HG03139 (cell line): ENCODE measurements around the gene TMEM132D.
"Not testable (repeated sequence)": the region's sequence is repeated elsewhere in the genome, so short reads cannot be mapped to it uniquely, and the experiment has no call there.

Source experiments
- ATAC-seq: cut with Tn5 transposase; IDR thresholded peaks from one replicate; pipeline ENCODE4 v1.9.1; 2021; ENCODE audit not compliant: unreplicated experiment

Gene TMEM132D

DNA sequence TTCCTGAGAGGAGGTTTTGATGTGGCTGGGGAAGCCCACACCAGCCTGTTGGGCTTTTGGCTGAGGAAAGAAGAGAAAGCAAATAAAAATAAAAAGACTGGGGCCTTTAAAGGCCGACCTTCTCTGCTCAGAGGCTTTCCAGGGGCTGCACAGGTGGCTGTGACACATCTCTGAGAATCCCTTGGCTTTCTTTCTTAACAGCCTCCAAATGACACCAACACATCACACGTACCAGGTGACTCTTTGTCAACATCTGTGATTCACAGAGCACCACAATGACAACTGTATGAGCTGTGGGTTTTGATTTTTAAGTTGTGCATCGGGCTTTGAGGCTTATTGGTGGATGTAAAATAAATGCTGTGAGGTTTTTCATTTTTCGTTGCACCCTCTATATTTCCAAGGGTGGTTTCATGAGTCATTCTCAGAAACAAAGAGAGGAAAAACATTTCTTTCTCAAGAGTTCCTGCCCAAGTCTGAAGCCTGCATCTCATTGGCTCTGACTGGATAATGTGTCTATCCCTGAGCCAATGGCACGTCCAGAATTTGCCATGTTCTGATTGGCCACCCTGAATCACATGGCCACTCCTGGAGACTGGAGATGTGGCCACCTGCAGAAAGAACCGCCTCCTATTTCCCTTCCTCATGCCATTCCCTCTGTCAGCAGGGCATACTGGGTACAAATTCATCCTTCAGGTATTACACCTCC, 701.6 kb downstream of the TMEM132D start:
- ATAC-seq = no peak

DNA sequence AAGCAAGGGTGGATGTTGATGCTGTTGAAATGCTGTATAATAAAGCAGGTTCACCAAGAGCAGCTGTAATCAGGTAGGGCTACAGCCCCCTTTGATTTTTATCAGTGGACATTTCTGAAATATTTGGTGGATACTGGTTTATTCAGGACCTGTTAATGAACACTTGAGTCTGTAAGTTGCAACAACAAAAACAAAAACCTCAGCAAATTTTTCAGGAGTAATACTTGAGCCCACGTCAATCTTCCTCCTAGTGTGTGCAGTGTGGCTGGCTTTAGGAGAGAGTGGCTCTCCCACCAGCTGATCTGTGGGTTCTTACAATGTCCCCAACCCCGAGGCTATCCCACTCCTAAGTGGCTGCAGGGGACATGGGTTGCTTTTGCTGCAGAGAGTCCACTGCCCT, 702.8 kb downstream of the TMEM132D start:
- ATAC-seq = no peak

DNA sequence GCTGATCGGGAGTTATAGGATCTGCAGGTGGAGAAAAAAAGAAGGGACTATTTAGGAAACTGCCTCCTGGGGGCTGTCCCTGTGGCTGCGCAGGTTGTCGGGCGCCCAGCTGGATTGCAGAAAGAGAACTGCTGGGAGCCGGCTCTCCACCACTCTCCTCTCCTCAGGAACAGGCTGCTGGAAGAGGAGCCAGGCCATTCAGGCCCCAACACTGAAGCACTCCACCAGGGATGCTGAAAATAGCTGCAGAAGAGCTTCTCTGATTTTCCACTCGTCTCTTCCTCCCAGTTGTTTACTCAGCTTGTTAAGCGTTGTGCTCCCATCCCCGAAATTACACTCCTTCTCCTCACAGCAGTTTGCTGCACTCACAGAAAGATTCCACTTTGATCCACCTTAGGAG, 703.2 kb downstream of the TMEM132D start:
- no peak for ATAC-seq

DNA sequence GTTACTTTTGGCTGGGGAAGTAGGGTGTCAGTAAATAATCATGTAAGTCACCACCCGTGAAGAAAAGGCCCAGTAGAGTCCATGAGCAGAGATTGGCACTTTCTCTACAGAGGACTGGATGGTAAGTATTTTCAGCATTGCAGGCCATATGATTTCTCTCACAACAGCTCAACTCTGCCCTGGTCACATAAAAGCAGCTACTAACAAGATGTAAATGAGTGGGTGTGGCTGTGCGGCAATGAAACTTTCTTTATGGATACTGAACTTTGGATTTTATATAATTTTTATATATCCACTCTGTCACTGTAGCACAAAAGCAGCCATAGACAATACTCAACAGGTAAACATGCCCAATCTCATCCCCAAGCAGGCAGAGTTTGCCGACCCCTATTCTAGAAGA, 706.9 kb downstream of the TMEM132D start:
- ATAC-seq = no peak

DNA sequence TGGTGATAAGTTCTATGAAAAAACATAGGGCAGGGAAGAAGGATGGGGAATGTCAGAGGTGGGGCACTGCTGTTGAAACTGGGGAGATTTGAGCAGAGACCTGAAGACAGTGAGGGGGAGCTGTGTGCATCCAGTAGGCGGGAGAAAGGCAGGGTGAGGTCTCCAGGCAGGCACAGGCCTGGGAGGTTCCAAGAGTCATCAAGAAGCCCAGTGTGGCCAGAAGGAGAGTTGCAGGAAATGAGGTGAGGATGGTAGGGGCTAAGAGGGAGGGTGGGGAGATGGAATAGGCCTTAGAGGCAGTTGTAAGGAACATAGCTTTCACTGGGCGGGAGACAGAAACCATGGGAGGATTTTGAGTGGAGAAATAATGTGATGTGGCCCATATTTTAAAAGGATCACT, 708.7 kb downstream of the TMEM132D start:
- no peak for ATAC-seq

DNA sequence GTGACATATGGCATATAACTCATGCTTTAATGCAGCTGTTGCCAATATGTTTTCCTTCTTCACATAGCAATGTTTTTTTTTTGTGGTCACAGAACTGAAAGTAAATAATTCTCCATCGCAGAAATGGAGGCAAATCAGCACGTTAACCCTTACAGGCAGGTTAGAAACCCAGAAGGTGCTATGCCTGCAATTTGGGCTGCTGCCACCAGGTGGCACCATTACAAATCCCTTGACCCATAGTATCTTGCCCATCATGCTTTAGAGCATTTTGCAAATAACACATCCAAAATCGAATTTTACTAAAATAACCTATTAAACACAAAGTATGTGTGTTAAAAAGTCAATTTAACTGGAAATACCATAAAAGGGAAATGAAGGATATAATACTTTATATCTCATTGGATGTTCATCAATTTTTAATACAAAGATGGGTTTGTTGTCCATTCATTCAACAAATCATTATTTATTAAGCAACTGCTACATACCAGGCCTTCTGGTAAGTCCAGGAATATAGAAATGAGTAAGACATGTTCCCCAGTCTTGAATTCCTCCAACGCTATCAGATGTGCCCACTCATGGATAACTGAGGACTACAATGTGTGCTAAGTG, 710.5 kb downstream of the TMEM132D start:
- ATAC-seq = no peak

DNA sequence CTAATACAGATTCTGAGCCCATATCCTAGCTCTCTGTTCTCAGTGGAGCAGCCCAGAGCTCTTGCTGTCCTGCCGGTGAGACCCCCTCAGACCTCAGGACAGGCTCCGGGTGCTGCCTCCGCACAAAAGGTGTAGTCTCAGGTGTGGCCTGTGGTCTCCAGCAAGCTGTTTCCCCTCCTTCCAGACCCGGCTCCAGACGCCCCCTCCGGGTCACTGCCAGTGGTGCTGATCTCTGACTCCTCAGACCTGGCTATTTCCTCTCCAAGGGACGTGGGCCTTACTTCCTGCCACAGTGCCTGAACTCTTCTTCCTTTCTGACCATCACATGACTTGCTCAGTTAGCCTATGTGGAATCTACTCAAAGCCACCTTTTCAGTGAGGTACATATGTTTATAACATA, 713.0 kb downstream of the TMEM132D start:
- ATAC-seq = no peak

DNA sequence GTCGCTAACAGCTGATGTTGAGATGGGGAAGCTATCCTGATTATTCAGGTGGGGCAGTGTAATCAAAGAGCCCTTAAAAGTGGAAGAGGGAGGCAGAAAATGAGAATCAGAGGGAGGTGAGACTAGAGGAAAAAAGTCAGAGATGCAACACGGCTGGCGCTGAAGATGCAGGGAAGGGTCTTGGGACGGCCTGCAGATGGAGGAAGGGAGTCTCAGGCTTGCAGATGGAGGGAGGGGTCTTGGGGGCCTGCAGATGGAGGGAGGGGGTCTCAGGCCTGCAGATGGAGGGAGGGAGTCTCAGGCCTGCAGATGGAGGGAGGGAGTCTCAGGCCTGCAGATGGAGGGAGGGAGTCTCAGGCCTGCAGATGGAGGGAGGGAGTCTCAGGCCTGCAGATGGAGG, 713.9 kb downstream of the TMEM132D start:
- not testable (repeated sequence) for ATAC-seq

DNA sequence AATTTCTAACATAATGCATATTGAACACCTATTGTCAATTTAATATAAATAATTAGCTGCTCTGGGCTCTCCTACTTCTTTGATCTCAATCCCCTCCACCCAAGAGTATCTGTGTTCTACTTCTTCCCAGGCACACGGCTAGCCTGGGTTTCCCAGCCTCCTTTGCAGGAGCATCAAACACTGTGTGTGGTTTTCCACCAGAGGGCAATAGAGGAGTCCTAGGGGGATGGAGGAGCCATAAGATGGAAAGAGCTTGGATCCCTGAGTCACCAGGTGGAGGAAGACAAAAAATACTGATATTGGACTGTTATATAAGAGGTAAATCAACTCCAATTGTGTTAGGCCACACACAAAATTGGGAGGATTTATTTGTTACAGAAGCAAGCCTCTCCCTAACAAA, 716.9 kb downstream of the TMEM132D start:
- ATAC-seq = no peak

DNA sequence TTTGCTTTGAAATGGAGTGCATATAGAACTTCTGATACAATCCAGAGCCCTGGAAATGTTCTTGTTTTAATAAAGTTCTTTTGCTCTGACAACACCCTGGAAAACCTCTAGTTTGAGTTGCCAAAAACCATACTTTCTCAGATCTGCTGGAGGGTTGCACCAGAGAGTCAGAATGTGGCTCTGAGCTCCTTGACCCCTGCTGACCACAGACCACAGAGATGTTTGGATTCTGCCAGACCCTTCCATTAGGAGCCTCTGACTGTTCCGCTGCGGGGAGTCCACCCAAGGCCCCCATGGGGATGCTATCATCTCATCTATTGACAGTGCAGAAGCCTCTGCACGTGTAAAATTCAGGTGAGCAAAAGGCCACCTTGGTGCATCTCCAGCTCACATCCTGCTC, 718.0 kb downstream of the TMEM132D start:
- no peak for ATAC-seq

DNA sequence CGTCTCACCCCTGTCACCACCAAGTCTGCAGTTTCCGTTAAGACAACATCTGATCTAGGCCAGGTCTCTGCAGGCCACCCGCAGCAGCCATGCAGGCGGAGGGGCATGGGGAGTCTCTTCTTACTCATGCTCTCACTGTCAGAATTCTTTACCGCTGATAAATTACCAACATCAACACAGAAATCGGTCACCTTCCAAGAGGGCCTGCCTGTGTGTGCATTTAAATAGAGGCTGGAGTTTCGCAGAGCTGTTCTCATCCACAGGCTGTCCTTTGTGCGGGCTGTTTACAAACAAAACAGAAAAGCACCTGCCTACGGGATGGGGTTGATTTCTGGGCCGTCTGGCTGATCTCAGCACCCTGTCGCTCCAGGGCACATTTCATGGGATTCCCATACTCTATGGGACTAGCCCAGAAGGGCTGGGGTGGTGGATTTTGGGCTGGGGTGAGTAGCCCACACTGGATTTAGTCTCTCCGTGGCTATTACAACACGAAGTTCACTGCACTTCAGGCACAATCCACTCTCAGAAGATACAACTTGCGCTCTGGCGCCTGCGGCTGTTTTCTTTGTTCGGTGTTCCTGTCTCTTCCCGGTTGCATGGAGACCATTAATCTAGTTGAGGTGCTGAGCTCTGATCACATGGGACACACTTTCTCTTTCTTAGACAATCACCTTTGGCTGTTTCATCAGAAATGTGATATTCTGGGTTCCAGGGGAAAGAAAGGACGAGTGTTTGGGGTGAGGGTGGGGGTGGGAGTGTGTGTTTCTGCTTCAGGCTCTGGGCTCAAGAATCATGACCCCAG, 719.5 kb downstream of the TMEM132D start:
- no peak for ATAC-seq

DNA sequence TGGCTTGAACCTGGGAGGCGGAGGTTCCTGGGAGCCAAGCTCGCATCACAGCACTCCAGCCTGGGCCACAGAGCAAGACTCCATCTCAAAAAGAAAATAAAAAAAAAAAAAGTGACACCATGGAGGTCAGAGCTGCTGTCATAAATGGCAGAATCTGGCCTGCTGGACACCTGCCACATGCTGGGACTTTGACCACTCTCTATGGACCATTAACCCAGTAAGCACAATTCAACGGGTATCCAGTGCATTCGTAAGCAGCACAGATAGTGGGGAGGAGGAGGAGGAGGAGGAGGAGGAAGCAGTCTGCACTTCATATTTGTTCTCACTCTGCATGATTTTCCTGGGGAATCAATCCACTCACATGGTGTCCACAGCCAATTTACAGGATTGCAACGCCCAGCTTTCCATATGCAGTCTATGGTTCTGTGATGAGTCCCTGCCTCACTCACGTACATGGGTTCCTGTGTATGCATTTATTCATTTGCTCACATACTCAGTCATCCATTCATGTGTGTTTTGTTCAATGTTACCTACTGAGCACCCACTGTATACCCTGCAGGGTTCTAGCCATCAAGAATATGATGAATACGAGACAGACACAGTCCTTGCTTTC, 723.8 kb downstream of the TMEM132D start:
- no peak for ATAC-seq

DNA sequence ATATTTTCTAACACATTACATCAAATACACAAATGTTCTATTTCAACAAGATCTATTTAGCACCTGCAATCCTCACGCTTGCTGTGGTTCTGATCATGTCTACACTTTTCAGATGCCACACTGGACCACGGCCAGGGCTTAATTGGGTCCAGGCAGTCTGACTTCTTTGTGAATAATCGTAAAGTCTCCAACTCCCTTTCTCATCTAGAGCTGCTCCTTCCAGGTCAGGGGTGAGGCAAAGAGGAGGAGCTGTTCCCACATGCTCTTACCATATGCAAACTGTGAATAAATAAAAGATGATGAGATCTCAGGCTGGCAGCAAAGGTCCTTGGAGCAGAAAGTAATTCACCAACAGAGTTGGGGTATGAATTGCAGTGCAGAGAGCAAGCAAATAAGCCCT, 733.9 kb downstream of the TMEM132D start:
- ATAC-seq = no peak

DNA sequence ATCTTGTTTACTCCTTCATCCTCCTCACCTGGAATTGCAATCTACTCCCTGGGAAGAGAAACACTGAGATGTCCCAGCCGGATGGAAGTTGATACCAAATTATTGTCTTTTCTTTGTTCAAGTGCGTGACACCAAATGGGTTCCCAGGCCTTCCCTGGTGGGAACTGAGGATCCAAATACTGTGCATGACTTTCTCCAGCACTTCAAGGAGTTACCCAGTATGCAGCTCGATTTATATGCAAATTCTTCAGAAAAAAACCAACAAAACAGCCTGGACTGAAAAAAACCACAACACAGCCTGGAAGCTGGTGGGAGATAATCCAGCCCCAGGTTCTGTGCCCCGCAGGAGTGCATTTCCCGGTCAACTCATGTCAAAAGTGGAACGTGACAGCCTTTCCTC, 740.0 kb downstream of the TMEM132D start:
- ATAC-seq = no peak

DNA sequence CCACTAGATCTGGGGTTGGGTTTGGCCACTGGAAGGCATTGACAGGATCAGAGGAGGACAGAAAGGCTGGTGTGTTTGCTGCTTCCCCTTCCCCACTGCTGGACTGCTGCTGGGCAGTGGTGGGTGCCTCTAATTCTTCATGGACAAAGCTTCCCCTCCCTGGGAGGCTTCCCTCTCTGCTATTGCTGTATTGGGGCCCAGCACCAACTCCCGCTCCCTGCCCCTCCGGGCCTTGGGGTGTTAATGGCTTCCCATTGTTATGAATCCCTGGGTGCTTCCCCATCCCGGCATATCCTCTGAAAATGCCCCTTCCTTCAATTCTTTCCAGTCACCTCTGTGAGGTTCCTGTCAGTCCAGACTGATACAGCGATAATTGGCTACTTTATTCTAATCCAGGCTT, 740.4 kb downstream of the TMEM132D start:
- ATAC-seq = no peak

DNA sequence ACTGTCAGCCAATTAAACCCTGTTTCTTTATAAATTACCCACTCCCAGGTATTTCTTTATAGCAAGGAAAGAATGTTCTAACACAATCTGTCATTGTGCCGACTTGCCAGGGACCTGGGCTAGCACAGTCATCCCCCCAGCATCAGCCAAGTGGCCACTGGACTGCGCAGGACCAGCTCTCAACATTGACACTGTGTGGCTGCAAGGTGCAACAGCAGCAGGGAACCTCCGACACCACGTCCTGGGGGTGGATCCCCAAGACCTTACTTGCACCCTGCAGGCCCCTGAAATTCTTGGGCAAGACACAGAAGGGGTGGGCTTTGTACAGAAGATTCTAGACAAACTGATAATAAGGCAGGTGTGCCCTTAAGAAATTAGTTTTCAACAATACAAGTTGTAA, 741.0 kb downstream of the TMEM132D start:
- no peak for ATAC-seq

DNA sequence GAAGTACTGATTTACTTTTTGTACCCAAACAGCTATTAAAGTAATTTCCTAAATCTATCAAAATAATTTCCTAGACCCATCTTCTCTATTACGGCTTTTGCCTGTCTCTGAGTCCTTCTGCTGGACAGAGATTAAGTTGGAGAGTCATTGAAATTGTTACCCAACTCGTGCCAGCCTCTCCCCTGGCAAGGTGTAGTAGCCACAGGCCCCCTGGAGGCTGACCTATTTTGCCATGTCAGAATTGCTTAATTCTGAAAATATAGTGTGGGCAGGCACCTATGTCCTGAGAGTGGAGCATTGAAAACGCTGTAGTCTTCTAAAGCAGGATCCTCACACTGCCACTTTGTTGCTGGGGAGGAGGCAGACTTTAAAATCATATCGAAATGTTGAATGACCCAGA, 742.3 kb downstream of the TMEM132D start:
- no peak for ATAC-seq

DNA sequence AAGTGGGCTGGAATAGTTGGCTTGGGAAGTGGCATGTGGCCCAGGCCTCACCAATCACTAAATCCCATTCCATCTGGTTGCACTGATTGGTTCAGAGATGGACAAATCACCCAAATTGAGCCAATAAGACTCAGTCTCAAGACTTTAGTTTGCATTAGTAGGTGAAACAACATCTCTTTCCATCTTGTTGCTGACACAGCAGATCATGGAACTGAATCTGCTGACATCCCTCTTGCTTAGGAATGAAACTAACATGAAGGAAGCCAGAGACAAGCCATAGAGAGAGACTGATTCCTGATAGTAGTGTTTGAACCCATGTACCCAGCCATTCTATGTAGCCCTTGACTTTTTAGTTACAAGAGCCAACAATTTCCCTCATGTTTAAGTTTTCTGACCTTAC, 743.5 kb downstream of the TMEM132D start:
- ATAC-seq = no peak

DNA sequence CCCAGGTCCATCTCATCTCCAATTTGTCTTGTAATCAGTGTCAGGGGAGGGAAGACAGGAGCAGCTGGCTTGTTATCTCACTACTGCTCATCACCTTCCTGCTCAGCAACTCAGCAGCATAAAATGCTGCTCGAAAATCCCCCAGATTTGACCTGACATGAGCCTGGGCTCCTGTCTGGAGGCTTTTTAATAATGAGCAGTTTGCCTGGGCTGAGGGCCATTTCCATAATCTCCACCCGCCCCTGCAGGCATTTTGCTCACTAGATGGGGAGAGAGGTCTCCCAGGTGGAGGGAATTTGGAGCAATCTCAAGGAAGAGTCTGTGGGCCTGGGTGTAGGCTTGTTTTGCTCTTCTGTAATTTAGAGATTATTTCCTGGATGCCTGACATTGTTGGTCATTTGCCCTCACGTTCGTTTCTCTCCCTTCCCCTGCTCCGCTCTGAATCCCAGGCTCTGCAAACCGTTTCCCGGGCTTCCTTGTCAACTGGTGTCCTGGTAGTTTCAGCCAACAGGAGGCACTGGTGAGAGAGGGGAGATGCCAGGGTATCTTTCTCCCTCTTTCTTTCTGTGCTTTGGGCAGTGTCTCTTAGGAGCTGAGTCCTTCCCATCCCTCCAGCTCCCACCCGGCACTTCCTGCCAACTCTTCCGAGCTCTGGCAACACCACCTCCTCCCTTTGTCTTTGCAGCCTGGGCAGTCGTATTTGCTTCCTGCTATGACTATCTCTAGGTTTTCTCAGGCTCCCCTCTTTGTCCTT, 751.3 kb downstream of the TMEM132D start:
- ATAC-seq = no peak

DNA sequence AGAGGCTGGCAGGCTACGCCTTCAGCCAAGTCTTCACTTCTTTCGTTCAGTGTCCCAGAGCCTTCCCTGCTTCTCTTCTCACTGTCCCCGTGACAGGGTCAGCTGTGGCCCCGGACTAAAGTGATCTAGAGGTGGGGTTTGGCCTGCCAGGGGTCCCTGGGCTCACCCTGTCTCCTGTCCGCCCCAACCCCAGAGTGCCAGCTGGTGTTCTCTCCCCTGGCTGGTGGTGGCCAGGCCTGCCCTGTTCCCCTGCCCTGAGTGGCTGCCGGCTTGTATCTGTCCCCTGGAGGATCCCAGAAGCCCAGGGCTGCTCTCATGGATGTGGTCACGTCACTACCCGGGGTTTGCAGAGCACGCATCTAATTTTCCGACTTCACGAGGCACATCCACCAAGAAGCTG, 753.1 kb downstream of the TMEM132D start:
- no peak for ATAC-seq

DNA sequence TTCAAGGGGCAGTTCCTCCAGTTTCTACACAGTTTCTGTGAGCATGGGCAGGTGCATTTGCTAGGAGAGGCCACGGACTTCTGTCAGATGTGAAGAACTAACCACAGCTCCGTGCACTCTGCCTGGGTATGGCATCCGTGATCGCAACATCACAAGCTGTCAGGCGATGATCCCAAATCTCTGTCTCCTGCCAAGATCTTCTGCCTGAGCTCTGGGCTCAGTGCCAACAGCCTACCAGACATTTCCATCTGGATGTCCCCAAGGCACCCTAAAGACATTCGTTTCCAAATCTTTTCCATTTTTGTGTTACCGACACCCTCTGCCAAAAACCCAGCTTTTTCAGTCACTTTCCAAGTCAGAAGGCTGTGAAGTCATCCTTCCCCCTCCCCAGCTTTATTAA, 758.4 kb downstream of the TMEM132D start:
- no peak for ATAC-seq
